NT2/D1 (cell line): ENCODE measurements around the gene NEK1.

Experiments
- DNase-seq: peaks from one replicate; pipeline ENCODE4 v3.0.0-alpha.2; 2011; ENCODE audit warnings: low read depth, low spot score
- H3K27me3 ChIP-seq: 2 replicates; pipeline ENCODE4 v1.6.0; 2011; ENCODE audit warnings: mild to moderate bottlenecking; ENCODE audit not compliant: insufficient read length, insufficient read depth
- H3K36me3 ChIP-seq: 2 replicates; pipeline ENCODE4 v1.6.1; 2011; ENCODE audit warnings: mild to moderate bottlenecking, low read length, mixed read lengths; ENCODE audit not compliant: insufficient read depth, insufficient read length
- H3K4me1 ChIP-seq: 2 replicates; pipeline ENCODE4 v1.5.1; 2011; ENCODE audit not compliant: insufficient read depth, insufficient read length
- H3K4me3 ChIP-seq: 2 replicates; pipeline ENCODE4 v1.5.1; 2011; ENCODE audit warnings: low read depth; ENCODE audit not compliant: insufficient read length
- H3K9ac ChIP-seq: 2 replicates; pipeline ENCODE4 v1.6.0; 2011; ENCODE audit warnings: low read depth; ENCODE audit not compliant: insufficient read length
- H3K9me3 ChIP-seq: 2 replicates; pipeline ENCODE4 v1.5.1; 2011; ENCODE audit warnings: mild to moderate bottlenecking, low read length; ENCODE audit not compliant: insufficient read depth
- SUZ12 ChIP-seq: IDR thresholded peaks from 2 replicates; pipeline ENCODE4 v1.6.1; 2011; ENCODE audit not compliant: insufficient read length, insufficient read depth; ENCODE audit errors: extremely low read depth
- YY1 ChIP-seq: IDR thresholded peaks from 2 replicates; pipeline ENCODE4 v1.6.1; 2011; ENCODE audit not compliant: insufficient read length, insufficient read depth
- ZNF274 ChIP-seq: IDR thresholded peaks from 2 replicates; pipeline ENCODE4 v1.6.1; 2011; ENCODE audit warnings: mild to moderate bottlenecking, low read depth, low read length

The NEK1 gene

GRCh38 chr4:169644802-169645201 lies 32.4 kb upstream of the NEK1 start:
- no peaks in the 10 kb centered on the region for H3K4me1 ChIP-seq
- DNase-seq = no peak
- H3K4me3 ChIP-seq = no peak overlapping the region
- TF ChIP-seq SUZ12 (no peak), YY1 (no peak)
- H3K36me3 ChIP-seq = peaks cover 14% of the 10 kb centered on the region
- no peaks in the 10 kb centered on the region for H3K27me3 ChIP-seq
- H3K9me3 ChIP-seq = no peaks in the 10 kb centered on the region
- H3K9ac ChIP-seq = no peak overlapping the region

DNA sequence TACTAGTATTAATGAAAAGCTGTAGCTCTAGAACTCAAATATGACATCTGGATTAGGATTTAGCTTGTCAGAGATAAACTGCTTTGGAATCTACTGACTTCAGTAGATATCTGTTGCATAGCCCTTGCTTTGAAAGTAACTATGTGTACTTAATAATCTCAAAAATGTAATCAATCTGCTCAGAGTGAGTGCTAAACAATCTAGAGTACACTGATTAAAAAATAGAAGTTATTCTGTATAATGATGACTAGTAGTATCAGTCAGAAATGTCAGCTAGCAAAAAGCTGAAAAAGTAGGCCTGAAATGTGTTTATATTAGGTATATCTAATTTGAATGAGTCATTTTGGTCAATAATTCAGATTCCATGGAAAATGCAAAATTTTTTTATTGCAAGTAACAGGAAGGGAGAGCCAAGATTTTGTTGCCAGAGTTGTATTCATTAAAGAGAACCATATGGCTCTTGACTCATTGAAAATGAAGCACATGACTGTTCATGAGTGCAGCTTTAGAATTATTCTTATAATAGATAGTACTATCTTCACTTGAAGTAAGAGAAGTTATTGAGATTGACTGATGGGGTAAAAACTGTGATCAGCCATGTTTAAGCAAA lies 28.0 kb upstream of the NEK1 start:
- Histone ChIP-seq H3K36me3 (peaks cover 33% of the 10 kb centered on the region), H3K4me3 (no peak overlapping the region), H3K27me3 (no peaks in the 10 kb centered on the region), H3K9ac (no peak overlapping the region), H3K9me3 (no peaks in the 10 kb centered on the region), H3K4me1 (no peaks in the 10 kb centered on the region)
- DNase-seq = no peak
- TF ChIP-seq SUZ12 (no peak), ZNF274 (no peak), YY1 (no peak)

DNA sequence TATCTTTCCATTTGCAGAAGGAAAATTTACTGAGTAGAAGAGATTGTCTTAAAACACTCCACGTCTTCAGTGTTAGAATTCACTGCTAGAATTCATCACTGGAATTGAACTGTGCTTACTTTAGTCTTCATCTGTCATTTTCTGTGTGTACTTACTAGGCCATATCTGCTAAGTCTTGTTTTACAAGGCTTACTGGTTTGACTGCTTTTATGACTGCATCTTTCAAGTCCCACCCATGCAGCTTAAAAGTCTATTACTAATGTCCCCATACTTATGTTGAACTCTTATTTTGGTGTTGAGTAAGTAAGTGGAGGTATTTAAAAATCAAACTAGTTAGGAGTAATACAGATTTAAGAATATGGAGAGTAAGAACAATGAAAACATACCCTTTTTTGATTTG lies 22.6 kb upstream of the NEK1 start:
- Histone ChIP-seq H3K4me3 (no peak overlapping the region), H3K9me3 (no peaks in the 10 kb centered on the region), H3K36me3 (peaks cover 21% of the 10 kb centered on the region), H3K27me3 (no peaks in the 10 kb centered on the region), H3K9ac (no peak overlapping the region), H3K4me1 (no peaks in the 10 kb centered on the region)
- TF ChIP-seq YY1 (no peak), SUZ12 (no peak), ZNF274 (no peak)
- DNase-seq = no peak

GRCh38 chr4:169632896-169633295 lies 20.5 kb upstream of the NEK1 start:
- Histone ChIP-seq H3K4me3 (no peak overlapping the region), H3K4me1 (no peaks in the 10 kb centered on the region), H3K36me3 (peaks cover 13% of the 10 kb centered on the region), H3K9ac (no peak overlapping the region), H3K27me3 (no peaks in the 10 kb centered on the region), H3K9me3 (no peaks in the 10 kb centered on the region)
- TF ChIP-seq ZNF274 = no peak
- no peak for DNase-seq

- no peak overlapping the region for H3K9ac ChIP-seq
- H3K4me3 ChIP-seq = no peak overlapping the region
- DNase-seq = no peak
- no peaks in the 10 kb centered on the region for H3K9me3 ChIP-seq
- TF ChIP-seq YY1 (no peak), ZNF274 (no peak), SUZ12 (no peak)
- no peaks in the 10 kb centered on the region for H3K4me1 ChIP-seq
- H3K27me3 ChIP-seq = no peaks in the 10 kb centered on the region
- H3K36me3 ChIP-seq = no peaks in the 10 kb centered on the region
Observed at GRCh38 chr4:169630069-169630468, 17.7 kb upstream of the NEK1 start.

DNA sequence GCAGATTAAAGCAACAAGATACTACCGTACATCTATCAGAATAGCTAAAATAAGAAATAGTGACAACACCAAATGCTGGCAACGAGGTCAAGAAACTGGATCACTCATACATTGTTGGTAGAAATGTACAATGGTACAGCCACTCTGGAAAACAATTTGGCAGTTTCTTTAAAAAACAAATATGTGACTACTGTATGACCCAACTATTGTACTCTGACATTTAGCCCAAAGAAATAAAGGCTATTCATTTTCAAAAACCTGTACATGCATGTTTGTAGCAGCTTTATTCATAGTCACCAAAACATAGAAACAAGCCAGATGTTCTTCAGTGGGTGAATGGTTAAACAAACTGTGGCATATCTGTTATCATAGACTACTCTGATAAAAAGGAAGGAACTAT lies 16.2 kb upstream of the NEK1 start:
- Histone ChIP-seq H3K4me1 (no peaks in the 10 kb centered on the region), H3K4me3 (no peak overlapping the region), H3K27me3 (no peaks in the 10 kb centered on the region), H3K9ac (no peak overlapping the region), H3K36me3 (no peaks in the 10 kb centered on the region), H3K9me3 (no peaks in the 10 kb centered on the region)
- no peak for DNase-seq
- TF ChIP-seq SUZ12 (no peak), ZNF274 (no peak), YY1 (no peak)

GRCh38 chr4:169627307-169627706 lies 14.9 kb upstream of the NEK1 start:
- H3K4me3 ChIP-seq = no peak overlapping the region
- TF ChIP-seq YY1 = no peak
- no peak for TF ChIP-seq SUZ12
- no peak for TF ChIP-seq ZNF274
- H3K36me3 ChIP-seq = no peaks in the 10 kb centered on the region
- no peaks in the 10 kb centered on the region for H3K9me3 ChIP-seq
- H3K27me3 ChIP-seq = no peaks in the 10 kb centered on the region
- no peak overlapping the region for H3K9ac ChIP-seq
- H3K4me1 ChIP-seq = no peaks in the 10 kb centered on the region
- DNase-seq = no peak
